ENCODE data around the gene C18orf63.
"Not testable (repeated sequence)": the region's sequence is repeated elsewhere in the genome, so short reads cannot be mapped to it uniquely, and the experiment has no call there.

The C18orf63 gene

GRCh38 chr18:74286856-74287255, 28.8 kb upstream of the C18orf63 start:
- no peak for DNase-seq

- DNase-seq = peak; percentile 18
Observed at GRCh38 chr18:74288041-74288440, 27.6 kb upstream of the C18orf63 start.

- DNase-seq = no peak
Observed at GRCh38 chr18:74288730-74289129, 26.9 kb upstream of the C18orf63 start.

- DNase-seq = no peak
Observed at GRCh38 chr18:74289137-74289536, 26.5 kb upstream of the C18orf63 start.

- no peak for DNase-seq
Observed at GRCh38 chr18:74290021-74290420, 25.6 kb upstream of the C18orf63 start.

- DNase-seq = peak; percentile 37
Observed at GRCh38 chr18:74290794-74291471, 24.7 kb upstream of the C18orf63 start.

GRCh38 chr18:74291472-74291770, 24.2 kb upstream of the C18orf63 start:
- DNase-seq = no peak

GRCh38 chr18:74291771-74292540, 23.7 kb upstream of the C18orf63 start, which contains the start of gene CYB5A:
TSS of gene CYB5A (minus strand) at chr18:74291963. CDS start at chr18:74291875, 88 bp downstream.
- peak; percentile 96 for DNase-seq

GRCh38 chr18:74292541-74292858, 23.1 kb upstream of the C18orf63 start:
- DNase-seq = no peak

- DNase-seq = not testable (repeated sequence)
Observed at GRCh38 chr18:74292982-74293381, 22.7 kb upstream of the C18orf63 start.

GRCh38 chr18:74294526-74294925, 21.1 kb upstream of the C18orf63 start:
- no peak for DNase-seq

GRCh38 chr18:74299162-74299561, 16.5 kb upstream of the C18orf63 start:
- no peak for DNase-seq

GRCh38 chr18:74299746-74300145, 15.9 kb upstream of the C18orf63 start:
- no peak for DNase-seq

- no peak for DNase-seq
Observed at GRCh38 chr18:74303306-74303705, 12.3 kb upstream of the C18orf63 start.

GRCh38 chr18:74303936-74304335, 11.7 kb upstream of the C18orf63 start:
- DNase-seq = no peak

- no peak for DNase-seq
Observed at GRCh38 chr18:74310411-74310810, 5.2 kb upstream of the C18orf63 start.

- no peak for DNase-seq
Observed at GRCh38 chr18:74311000-74311399, 4.6 kb upstream of the C18orf63 start.

- DNase-seq = no peak
Observed at GRCh38 chr18:74314759-74315463, 728 bp upstream of the C18orf63 start.

GRCh38 chr18:74316257-74317170, 875 bp downstream of the C18orf63 start:
- DNase-seq = no peak

GRCh38 chr18:74326231-74326630, 10.6 kb downstream of the C18orf63 start:
- no peak for DNase-seq

GRCh38 chr18:74326791-74327190, 11.2 kb downstream of the C18orf63 start:
- not testable (repeated sequence) for DNase-seq

- DNase-seq = no peak
Observed at GRCh38 chr18:74328206-74328605, 12.6 kb downstream of the C18orf63 start.

- no peak for DNase-seq
Observed at GRCh38 chr18:74329688-74330205, 14.1 kb downstream of the C18orf63 start.
